HUES64 (cell line): ENCODE measurements around the gene TAF9B.
"Not testable (repeated sequence)": the region's sequence is repeated elsewhere in the genome, so short reads cannot be mapped to it uniquely, and the experiment has no call there.

Source experiments
- H3K27ac ChIP-seq: 2 replicates; pipeline ENCODE4 v1.7.0; 2013; ENCODE audit warnings: low read depth, low read length, inconsistent platforms
- H3K27me3 ChIP-seq: 2 replicates; pipeline ENCODE4 v1.6.1; 2013; ENCODE audit warnings: mild to moderate bottlenecking, low read length; ENCODE audit not compliant: insufficient read depth
- H3K36me3 ChIP-seq: 2 replicates; pipeline ENCODE4 v1.6.1; 2013; ENCODE audit warnings: mild to moderate bottlenecking, low read length; ENCODE audit not compliant: insufficient read depth
- H3K4me1 ChIP-seq: 2 replicates; pipeline ENCODE4 v1.6.1; 2013; ENCODE audit warnings: mild to moderate bottlenecking, low read length, moderate library complexity; ENCODE audit not compliant: insufficient read depth
- H3K4me3 ChIP-seq: 2 replicates; pipeline ENCODE4 v1.5.1; 2013; ENCODE audit warnings: mild to moderate bottlenecking, low read length, moderate library complexity
- H3K9ac ChIP-seq: 2 replicates; pipeline ENCODE4 v1.6.1; 2013; ENCODE audit warnings: mild to moderate bottlenecking, low read depth, low read length
- H3K9me3 ChIP-seq: 2 replicates; pipeline ENCODE4 v1.6.1; 2013; ENCODE audit warnings: low read depth, low read length; ENCODE audit not compliant: insufficient read depth
- WGBS: fragments of 150-250, 120-280 bp; methylation state at CpG from one replicate; pipeline ENCODE4 v1.1.7; 2013; ENCODE audit warnings: missing lambda C conversion rate; 5-methylcytosine and 5-hydroxymethylcytosine counted together

TAF9B gene

GRCh38 chrX:78092296-78092695 is 47.2 kb downstream of the TAF9B start:
- whole genome bisulfite sequencing = 40% methylated on average over 2 of the region's 2 CpGs
- no peaks in the 10 kb centered on the region for H3K27me3 ChIP-seq
- no peaks in the 10 kb centered on the region for H3K9me3 ChIP-seq
- H3K4me3 ChIP-seq = no peak overlapping the region
- no peak overlapping the region for H3K9ac ChIP-seq
- H3K4me1 ChIP-seq = no peaks in the 10 kb centered on the region
- H3K27ac ChIP-seq = no peak overlapping the region
- no peaks in the 10 kb centered on the region for H3K36me3 ChIP-seq

DNA sequence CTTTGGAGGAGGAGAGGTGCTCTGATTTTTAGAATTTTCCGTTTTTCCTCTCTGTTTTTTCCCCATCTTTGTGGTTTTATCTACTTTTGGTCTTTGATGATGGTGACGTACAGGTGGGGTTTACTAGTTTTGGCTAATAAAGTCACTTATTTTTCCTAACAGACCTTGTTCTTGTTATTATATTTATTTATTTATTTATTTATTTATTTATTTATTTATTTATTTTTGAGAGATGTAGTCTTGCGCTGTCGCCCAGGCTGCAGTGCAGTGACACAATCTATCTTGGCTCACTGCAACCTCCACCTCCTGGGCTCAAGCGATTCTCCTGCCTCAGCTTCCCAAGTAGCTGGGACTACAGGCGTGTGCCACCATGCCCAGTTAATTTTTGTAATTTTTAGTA is 58.0 kb downstream of the TAF9B start:
- not testable (repeated sequence) for H3K4me3 ChIP-seq, H3K4me1 ChIP-seq, H3K36me3 ChIP-seq, H3K9ac ChIP-seq, H3K27me3 ChIP-seq, H3K9me3 ChIP-seq, H3K27ac ChIP-seq
- WGBS = 95% methylated on average over 4 of the region's 6 CpGs
